Mesodermal cell (in vitro differentiated cells): Measurements from ENCODE around the gene ARHGAP10.

ENCODE experiments used
- H3K27ac ChIP-seq: 2 replicates; pipeline ENCODE4 v1.7.0; 2013; ENCODE audit warnings: mild to moderate bottlenecking, low read depth, low read length, moderate library complexity; ENCODE audit not compliant: severe bottlenecking
- H3K36me3 ChIP-seq: 2 replicates; pipeline ENCODE4 v1.7.1; 2013; ENCODE audit warnings: mild to moderate bottlenecking, low read length, moderate library complexity; ENCODE audit not compliant: control insufficient read depth, insufficient read depth
- H3K4me1 ChIP-seq: one replicate; pipeline ENCODE4 v1.7.1; 2013; ENCODE audit warnings: mild to moderate bottlenecking, low read length; ENCODE audit not compliant: insufficient read depth, control insufficient read depth, poor library complexity, severe bottlenecking
- H3K4me3 ChIP-seq: 2 replicates; pipeline ENCODE4 v1.7.0; 2013; ENCODE audit warnings: low read length, control low read depth, mild to moderate bottlenecking; ENCODE audit not compliant: insufficient read depth, poor library complexity, severe bottlenecking; ENCODE audit errors: extremely low read depth
- H3K9me3 ChIP-seq: 2 replicates; pipeline ENCODE4 v1.7.1; 2013; ENCODE audit warnings: mild to moderate bottlenecking, low read length, moderate library complexity; ENCODE audit not compliant: control insufficient read depth
- WGBS, 2 experiments: methylation state at CpG; one replicate each; pipeline ENCODE4 v1.1.5; 2013; ENCODE audit warnings: missing lambda C conversion rate in 2 of 2; ENCODE audit not compliant: insufficient coverage in 2 of 2; 5-methylcytosine and 5-hydroxymethylcytosine counted together

Gene ARHGAP10

DNA sequence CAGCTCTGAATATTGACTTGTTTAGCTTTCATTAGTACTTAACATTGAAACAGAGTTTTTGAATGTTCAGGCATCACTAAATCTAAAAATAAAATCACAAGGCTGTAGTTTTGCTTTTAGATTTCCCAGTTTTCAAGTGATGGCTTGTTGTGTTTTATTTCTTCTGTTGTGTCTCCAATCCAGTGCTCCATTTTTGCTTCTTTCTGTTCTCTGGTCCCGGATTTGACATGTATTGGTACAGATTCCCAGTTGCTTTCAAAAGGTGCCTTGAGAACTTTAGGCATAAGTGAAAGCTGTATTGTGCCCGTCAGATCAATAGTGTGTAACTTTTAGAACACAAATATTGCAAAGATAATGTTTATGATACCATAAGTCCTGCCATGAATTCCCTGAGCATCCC is 53.2 kb downstream of the ARHGAP10 start:
- Histone ChIP-seq H3K4me1 (peaks cover 28% of the 10 kb centered on the region), H3K36me3 (no peaks in the 10 kb centered on the region), H3K27ac (no peak overlapping the region), H3K9me3 (no peaks in the 10 kb centered on the region), H3K4me3 (no peak overlapping the region)
- WGBS, 2 experiments: 100% methylated on average over 1 of the region's 2 CpGs; no CpG with 5 or more reads in 1 of the 2 experiments

DNA sequence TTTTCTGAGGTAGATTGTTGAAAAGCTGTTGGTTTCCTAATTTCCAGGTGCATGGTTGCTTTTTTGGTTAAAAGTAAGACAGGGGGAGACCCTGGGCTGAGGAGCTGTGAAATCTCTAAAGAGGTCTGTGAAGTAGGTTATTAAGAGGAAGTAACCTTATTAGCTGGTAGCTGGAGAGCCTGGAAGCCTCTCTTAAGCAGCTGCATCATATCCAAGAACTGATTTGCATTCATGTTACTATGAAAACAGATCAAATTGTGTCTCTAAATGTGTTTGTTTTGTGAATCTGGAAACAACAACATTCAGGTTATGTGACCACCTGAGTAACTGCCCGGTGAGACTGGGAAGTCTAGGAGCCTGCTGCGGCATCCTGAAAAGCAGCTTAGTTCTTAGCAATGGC is 54.1 kb downstream of the ARHGAP10 start:
- H3K4me3 ChIP-seq: no peak overlapping the region
- H3K4me1 ChIP-seq: peaks cover 28% of the 10 kb centered on the region
- no peaks in the 10 kb centered on the region for H3K9me3 ChIP-seq
- no peak overlapping the region for H3K27ac ChIP-seq
- WGBS, 2 experiments: 90% methylated on average over 1 to 2 of the region's 2 CpGs
- H3K36me3 ChIP-seq: no peaks in the 10 kb centered on the region

DNA sequence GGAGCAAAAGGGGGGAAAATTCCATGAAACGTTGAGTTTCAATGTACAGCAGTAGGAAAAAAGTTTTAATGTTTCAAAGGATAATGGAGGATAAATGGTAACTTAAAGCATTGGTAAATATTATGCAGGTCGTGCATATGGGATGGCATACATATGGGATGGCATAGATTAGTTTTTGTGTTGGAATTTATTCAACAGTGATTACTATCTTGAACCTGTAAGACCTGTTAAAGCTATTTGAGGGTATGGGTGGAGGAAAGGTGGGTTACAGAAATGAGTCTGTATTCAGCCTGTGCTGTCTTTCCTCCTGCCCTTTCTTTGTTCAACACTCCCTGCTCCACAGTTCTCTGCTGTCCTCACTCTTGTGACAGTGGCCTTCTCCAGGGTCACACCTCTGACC is 54.6 kb downstream of the ARHGAP10 start:
- Histone ChIP-seq H3K4me3 (no peak overlapping the region), H3K4me1 (peaks cover 28% of the 10 kb centered on the region), H3K36me3 (no peaks in the 10 kb centered on the region), H3K27ac (no peak overlapping the region), H3K9me3 (no peaks in the 10 kb centered on the region)
- 90 to 94% methylated on average over 2 of the region's 2 CpGs for WGBS, 2 experiments

DNA sequence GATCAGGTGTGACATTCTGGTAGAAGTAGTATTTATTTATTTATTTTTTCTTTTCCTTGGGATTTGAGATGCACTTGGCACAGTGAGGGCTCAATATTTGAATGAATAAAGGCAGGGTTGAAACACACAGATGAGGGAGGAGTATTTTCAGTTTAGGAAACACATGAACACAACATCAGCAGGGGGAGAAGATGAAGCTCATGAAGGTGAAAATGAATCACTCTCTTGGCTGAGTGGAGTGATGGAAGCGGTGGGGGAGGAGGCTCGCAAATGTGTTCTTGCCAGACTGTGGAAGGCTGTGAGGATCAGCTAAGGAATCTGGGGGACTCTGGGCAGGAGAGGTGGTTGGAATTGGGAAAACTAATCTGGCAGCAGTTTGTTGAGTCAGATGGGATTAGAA is 55.3 kb downstream of the ARHGAP10 start:
- no peaks in the 10 kb centered on the region for H3K9me3 ChIP-seq
- H3K27ac ChIP-seq: no peak overlapping the region
- no peaks in the 10 kb centered on the region for H3K36me3 ChIP-seq
- H3K4me3 ChIP-seq: no peak overlapping the region
- WGBS, 2 experiments: 93 to 97% methylated on average over 2 of the region's 2 CpGs
- peaks cover 27% of the 10 kb centered on the region for H3K4me1 ChIP-seq

DNA sequence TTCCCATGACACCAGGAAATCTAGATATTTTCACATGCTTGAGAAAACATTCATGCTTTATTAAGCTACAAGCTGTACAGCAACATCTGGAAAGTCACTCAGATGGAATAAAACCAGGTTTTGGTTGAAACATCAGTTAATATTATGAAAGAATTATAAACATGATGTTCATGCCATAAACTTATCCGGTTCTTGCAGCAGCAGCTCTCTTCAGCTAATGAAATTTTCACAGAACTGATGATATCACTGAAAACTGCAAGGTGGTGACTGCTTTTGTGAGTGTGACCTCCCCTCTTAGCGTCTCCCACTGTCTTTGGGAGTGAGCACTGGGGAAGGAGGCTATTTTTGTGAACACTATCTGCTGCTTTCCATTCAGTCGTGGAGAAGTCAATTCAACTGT is 56.9 kb downstream of the ARHGAP10 start:
- Histone ChIP-seq H3K4me1 (peaks cover 25% of the 10 kb centered on the region), H3K27ac (no peak overlapping the region), H3K4me3 (no peak overlapping the region), H3K36me3 (no peaks in the 10 kb centered on the region), H3K9me3 (no peaks in the 10 kb centered on the region)
- 100% methylated on average over 1 of the region's 3 CpGs; no CpG with 5 or more reads in 1 of the 2 experiments for WGBS, 2 experiments

DNA sequence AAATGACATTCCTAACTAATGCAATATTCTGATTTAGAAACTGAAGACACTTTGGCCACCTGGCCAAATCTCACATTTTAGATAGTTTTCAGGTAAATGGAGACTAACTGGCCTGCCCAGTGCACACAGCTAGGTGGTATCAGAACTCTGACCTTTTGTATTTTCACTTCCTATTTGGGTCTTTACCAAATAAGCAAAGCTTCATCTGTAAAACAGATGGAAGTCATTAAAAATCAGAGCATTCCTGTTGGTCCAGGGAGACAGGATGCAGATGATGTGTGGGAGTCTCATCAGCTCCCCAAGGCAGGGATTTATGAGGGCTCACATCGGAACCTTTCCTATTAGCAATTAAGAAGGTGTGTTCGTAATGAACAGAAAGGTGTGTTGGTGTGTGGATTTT is 57.7 kb downstream of the ARHGAP10 start:
- no peak overlapping the region for H3K27ac ChIP-seq
- WGBS, 2 experiments: 100% methylated on average over 1 of the region's 2 CpGs; no CpG with 5 or more reads in 1 of the 2 experiments

DNA sequence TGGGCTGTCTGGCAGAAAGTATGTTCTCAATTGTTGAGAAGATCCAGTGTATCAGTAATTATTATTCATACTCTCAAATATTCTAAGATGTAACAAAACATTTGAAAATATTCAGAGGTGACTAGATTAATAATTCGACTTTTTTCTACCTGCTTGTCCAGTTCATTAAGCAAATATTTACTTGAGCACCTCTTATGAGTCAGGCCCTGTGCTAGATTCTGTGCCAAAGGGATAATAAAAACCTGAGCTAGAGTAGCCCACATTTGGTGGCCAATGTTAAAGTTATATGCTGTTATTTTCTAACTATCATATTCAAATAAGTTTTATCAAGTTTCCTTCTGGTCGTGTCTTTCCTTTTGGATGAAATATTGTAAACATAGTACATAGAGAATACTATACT is 58.5 kb downstream of the ARHGAP10 start:
- H3K9me3 ChIP-seq: no peaks in the 10 kb centered on the region
- no peak overlapping the region for H3K4me3 ChIP-seq
- WGBS, 2 experiments: no CpG with 5 or more reads among the region's 2 CpGs
- no peaks in the 10 kb centered on the region for H3K36me3 ChIP-seq
- no peak overlapping the region for H3K27ac ChIP-seq
- H3K4me1 ChIP-seq: peaks cover 23% of the 10 kb centered on the region

More for the DNA sequence above, 57.7 kb downstream of the ARHGAP10 start:
- Histone ChIP-seq H3K36me3 (no peaks in the 10 kb centered on the region), H3K9me3 (no peaks in the 10 kb centered on the region), H3K4me1 (peaks cover 25% of the 10 kb centered on the region), H3K4me3 (no peak overlapping the region)

DNA sequence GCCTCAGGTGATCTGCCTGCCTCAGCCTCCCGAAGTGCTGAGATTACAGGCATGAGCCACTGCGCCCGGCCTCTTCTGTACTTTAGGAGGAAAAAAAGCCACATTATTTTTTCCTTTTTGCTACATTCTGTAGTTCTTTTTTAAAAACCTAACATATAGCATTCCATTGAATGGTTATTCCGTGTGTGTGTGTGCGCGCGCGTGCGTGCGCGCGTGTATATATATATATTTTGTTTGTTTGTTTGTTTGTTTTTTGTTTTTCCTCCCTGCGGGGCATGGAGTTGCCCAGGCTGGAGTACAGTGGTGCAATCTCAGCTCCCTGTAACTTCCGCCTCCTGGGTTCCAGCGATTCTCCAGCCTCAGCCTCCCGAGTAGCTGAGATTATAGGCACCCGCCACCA is 59.5 kb downstream of the ARHGAP10 start:
- no peaks in the 10 kb centered on the region for H3K9me3 ChIP-seq
- peaks cover 14% of the 10 kb centered on the region for H3K4me1 ChIP-seq
- H3K27ac ChIP-seq: no peak overlapping the region
- 89 to 100% methylated on average over 3 to 6 of the region's 17 CpGs for WGBS, 2 experiments
- H3K36me3 ChIP-seq: no peaks in the 10 kb centered on the region
- no peak overlapping the region for H3K4me3 ChIP-seq

DNA sequence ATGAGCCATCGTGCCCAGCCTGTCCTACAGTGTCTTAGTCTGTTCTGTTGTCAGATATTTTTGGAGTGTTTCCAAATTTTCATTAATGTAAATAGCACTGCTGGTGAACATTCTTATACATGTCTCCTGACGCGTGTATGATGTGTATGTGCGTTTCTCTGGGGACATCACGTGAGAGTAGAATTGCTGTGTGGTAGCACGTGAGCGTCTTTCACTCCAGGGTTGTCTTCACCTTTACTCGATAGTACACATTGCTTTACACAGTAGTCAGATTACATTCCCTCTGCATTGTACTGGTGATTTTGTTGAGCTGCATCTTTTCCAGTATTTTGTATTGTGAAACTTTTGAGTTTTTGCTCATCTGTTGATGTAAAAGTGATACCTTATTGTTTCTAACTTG is 60.0 kb downstream of the ARHGAP10 start:
- no peak overlapping the region for H3K27ac ChIP-seq
- WGBS, 2 experiments: 100% methylated on average over 1 of the region's 8 CpGs
- H3K9me3 ChIP-seq: no peaks in the 10 kb centered on the region
- H3K4me1 ChIP-seq: peaks cover 9% of the 10 kb centered on the region
- H3K36me3 ChIP-seq: no peaks in the 10 kb centered on the region
- H3K4me3 ChIP-seq: no peak overlapping the region

DNA sequence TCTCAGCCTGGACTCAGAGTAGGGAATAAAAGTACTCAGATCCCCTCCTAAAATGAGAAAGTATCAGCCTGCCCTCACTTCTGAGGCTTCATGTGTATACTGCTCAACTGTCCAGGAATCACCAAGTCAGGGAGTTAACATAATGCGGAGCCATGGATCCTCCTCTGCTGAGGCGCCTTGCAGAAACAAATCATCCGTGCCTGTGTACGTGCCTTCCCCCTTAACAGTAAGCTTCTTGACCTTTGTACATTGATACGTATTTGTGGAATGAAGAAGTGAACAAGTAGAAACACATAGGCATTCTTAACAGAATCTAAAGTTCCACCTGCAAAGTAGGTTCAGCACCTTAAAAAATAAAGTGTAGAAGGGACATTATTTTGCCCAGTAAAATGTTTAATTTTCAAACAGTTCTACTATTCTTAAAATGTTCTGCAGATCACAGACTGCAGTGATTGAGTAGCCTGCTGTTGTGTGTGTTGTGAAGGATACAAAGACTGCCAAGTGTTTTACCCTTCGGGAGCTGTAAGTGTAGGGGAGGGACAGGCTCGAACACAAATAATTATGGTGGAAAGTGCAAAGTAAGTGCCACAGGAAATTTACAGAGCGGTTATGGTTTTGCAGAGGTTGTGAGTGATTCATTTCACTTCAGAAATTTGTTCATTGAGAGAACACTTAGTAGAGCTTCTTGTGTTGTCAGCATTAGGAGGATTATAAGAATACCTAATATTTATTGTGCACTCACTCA is 61.9 kb downstream of the ARHGAP10 start:
- Histone ChIP-seq H3K9me3 (no peaks in the 10 kb centered on the region), H3K27ac (no peak overlapping the region), H3K36me3 (no peaks in the 10 kb centered on the region), H3K4me1 (no peaks in the 10 kb centered on the region), H3K4me3 (no peak overlapping the region)
- WGBS, 2 experiments: 82 to 92% methylated on average over 4 to 6 of the region's 8 CpGs

DNA sequence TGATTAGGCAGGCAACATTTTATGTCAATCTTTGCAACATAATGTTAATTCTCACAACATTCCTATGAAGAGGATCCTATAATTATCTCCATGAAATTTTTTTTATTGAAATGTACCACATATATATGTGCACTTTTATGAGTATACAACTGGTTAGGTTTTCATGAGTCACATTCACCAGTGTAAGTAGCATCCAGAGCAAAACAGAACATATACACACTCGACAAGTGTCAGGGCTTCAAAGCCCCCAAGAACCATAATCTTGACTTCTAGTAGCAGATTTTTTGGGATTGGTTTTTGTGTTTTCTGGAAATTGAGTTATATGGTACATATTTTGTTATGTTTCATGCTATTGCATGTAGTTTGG is 62.4 kb downstream of the ARHGAP10 start:
- no CpG with 5 or more reads among the region's 1 CpG for WGBS, 2 experiments
- Histone ChIP-seq H3K36me3 (no peaks in the 10 kb centered on the region), H3K4me1 (no peaks in the 10 kb centered on the region), H3K9me3 (no peaks in the 10 kb centered on the region), H3K27ac (no peak overlapping the region), H3K4me3 (no peak overlapping the region)
